ENCODE measurements around the gene CCDC40.

- TF ChIP-seq, protein P1, sequence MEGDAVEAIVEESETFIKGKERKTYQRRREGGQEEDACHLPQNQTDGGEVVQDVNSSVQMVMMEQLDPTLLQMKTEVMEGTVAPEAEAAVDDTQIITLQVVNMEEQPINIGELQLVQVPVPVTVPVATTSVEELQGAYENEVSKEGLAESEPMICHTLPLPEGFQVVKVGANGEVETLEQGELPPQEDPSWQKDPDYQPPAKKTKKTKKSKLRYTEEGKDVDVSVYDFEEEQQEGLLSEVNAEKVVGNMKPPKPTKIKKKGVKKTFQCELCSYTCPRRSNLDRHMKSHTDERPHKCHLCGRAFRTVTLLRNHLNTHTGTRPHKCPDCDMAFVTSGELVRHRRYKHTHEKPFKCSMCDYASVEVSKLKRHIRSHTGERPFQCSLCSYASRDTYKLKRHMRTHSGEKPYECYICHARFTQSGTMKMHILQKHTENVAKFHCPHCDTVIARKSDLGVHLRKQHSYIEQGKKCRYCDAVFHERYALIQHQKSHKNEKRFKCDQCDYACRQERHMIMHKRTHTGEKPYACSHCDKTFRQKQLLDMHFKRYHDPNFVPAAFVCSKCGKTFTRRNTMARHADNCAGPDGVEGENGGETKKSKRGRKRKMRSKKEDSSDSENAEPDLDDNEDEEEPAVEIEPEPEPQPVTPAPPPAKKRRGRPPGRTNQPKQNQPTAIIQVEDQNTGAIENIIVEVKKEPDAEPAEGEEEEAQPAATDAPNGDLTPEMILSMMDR (IDR thresholded peaks at IDR 0.05): no peak
- no peak for TF ChIP-seq POLR2AphosphoS5 (IDR thresholded peaks at IDR 0.05)
- TF ChIP-seq EP300 (IDR thresholded peaks at IDR 0.05): no peak
- TF ChIP-seq POLR2A (IDR thresholded peaks at IDR 0.05): no peak
These were observed 81.3 kb downstream of the CCDC40 start for GRCh38 chr17:80117491-80118401.
